Activated naive CD4-positive, alpha-beta T cell treated with anti-CD3 and anti-CD28 coated beads for 36 hours (primary cell): ENCODE data around the gene ATF5. TPM values are rescaled to one million over a fixed set of nuclear protein-coding genes. Genes with fewer than 3 reads are reported as not detected.

ENCODE experiments used
- CTCF ChIA-PET: fragments of 350-600 bp; sonication (Branson Sonifier 250); formaldehyde crosslinking; loops from one replicate; lab custom pipeline; 2021; ENCODE audit warnings: antibody characterized with exemption; lab: Charles Lee
- DNase-seq: peaks from one replicate; pipeline ENCODE4 v3.0.0-alpha.2; 2020
- H3K27ac Mint-ChIP-seq: one replicate; pipeline ENCODE4 v1.8.0; 2021; ENCODE audit warnings: mild to moderate bottlenecking, mixed read lengths
- H3K27me3 Mint-ChIP-seq: one replicate; pipeline ENCODE4 v1.8.0; 2021; ENCODE audit warnings: low read depth, mixed read lengths
- H3K36me3 Mint-ChIP-seq: one replicate; pipeline ENCODE4 v1.8.0; 2021; ENCODE audit warnings: low read depth, mixed read lengths
- H3K4me1 Mint-ChIP-seq: one replicate; pipeline ENCODE4 v1.8.0; 2021; ENCODE audit warnings: low read depth, mixed read lengths
- H3K4me3 Mint-ChIP-seq: one replicate; pipeline ENCODE4 v1.8.0; 2021; ENCODE audit warnings: mild to moderate bottlenecking, moderate library complexity, mixed read lengths
- H3K9me3 Mint-ChIP-seq: one replicate; pipeline ENCODE4 v1.8.0; 2021; ENCODE audit warnings: mixed read lengths
- intact Hi-C: fragments of 100-400 bp; cut with micrococcal nuclease; formaldehyde crosslinking; loops from one replicate; pipeline ENCODE4 v1.15.1; 2023
- total RNA-seq, 2 experiments: library from RNA; stranded (reverse); gene quantifications; one replicate each; pipeline ENCODE4 v1.2.3, GENCODE V29; 2021

Gene ATF5
- 1 to 10 TPM; 8.0 to 8.8 TPM for total RNA-seq

- intact Hi-C loops = loop anchor here (1.0 kb wide), 6 partner anchors 18 to 163 kb away; partner anchors contain the start of genes AKT1S1, TBC1D17 and VRK3
- H3K4me3 Mint-ChIP-seq = peak within 1 kb of the TSS; percentile 89
- H3K36me3 Mint-ChIP-seq = peaks cover 45% of the 10 kb centered on the region
- peak within 1 kb of the TSS; percentile 100 for H3K27ac Mint-ChIP-seq
- peak; percentile 93 for DNase-seq
- CTCF ChIA-PET = interaction anchor here (2.8 kb wide), 1 partner anchor 9 kb away, joined by 9 read pairs; no protein-coding TSS in a partner anchor
- no peaks in the 10 kb centered on the region for H3K9me3 Mint-ChIP-seq
- peaks cover 65% of the 10 kb centered on the region for H3K4me1 Mint-ChIP-seq
- no peaks in the 10 kb centered on the region for H3K27me3 Mint-ChIP-seq
These were observed at the start of gene ATF5, which contains the start of gene NUP62 for GRCh38 chr19:49929121-49929610. TSS of gene ATF5 (plus strand) at chr19:49929205. CDS start at chr19:49930851, 1,646 bp downstream. TSS of gene NUP62 (minus strand) at chr19:49929504. CDS start at chr19:49909807, 19,697 bp downstream.

GRCh38 chr19:49879243-49879963 is 49.6 kb upstream of the ATF5 start:
- Mint-ChIP-seq H3K4me3 (no peak overlapping the region), H3K4me1 (peaks cover 25% of the 10 kb centered on the region), H3K27ac (no peak overlapping the region), H3K9me3 (no peaks in the 10 kb centered on the region), H3K27me3 (no peaks in the 10 kb centered on the region), H3K36me3 (peaks cover 23% of the 10 kb centered on the region)
- no peak for DNase-seq
- CTCF ChIA-PET = interaction anchor here (2.7 kb wide), 1 partner anchor 11 kb away, joined by 7 read pairs; no protein-coding TSS in a partner anchor
- intact Hi-C loops = loop anchor here (10.0 kb wide), 1 partner anchor 545 kb away; the partner anchor contains the start of gene CD37

GRCh38 chr19:49880162-49880869 is 48.7 kb upstream of the ATF5 start:
- intact Hi-C loops = no loop called here
- Mint-ChIP-seq H3K27ac (no peak overlapping the region), H3K36me3 (peaks cover 31% of the 10 kb centered on the region), H3K27me3 (no peaks in the 10 kb centered on the region), H3K9me3 (no peaks in the 10 kb centered on the region), H3K4me3 (no peak overlapping the region), H3K4me1 (peaks cover 19% of the 10 kb centered on the region)
- CTCF ChIA-PET = interaction anchor here (2.7 kb wide), 1 partner anchor 10 kb away, joined by 7 read pairs; no protein-coding TSS in a partner anchor
- DNase-seq = no peak

GRCh38 chr19:49881186-49881585 is 47.8 kb upstream of the ATF5 start:
- peaks cover 17% of the 10 kb centered on the region for H3K4me1 Mint-ChIP-seq
- no peaks in the 10 kb centered on the region for H3K27me3 Mint-ChIP-seq
- H3K36me3 Mint-ChIP-seq = peaks cover 31% of the 10 kb centered on the region
- no peak overlapping the region for H3K4me3 Mint-ChIP-seq
- intact Hi-C loops = no loop called here
- H3K9me3 Mint-ChIP-seq = no peaks in the 10 kb centered on the region
- H3K27ac Mint-ChIP-seq = no peak overlapping the region
- no peak for DNase-seq
- CTCF ChIA-PET = interaction anchor here (2.7 kb wide), 1 partner anchor 9 kb away, joined by 7 read pairs; no protein-coding TSS in a partner anchor

GRCh38 chr19:49881672-49882394 is 47.2 kb upstream of the ATF5 start:
- CTCF ChIA-PET = interaction anchor here (0.7 kb wide), 2 partner anchors 8 to 38 kb away, joined by 3 read pairs; no protein-coding TSS in a partner anchor
- no peak overlapping the region for H3K4me3 Mint-ChIP-seq
- no peaks in the 10 kb centered on the region for H3K27me3 Mint-ChIP-seq
- peaks cover 18% of the 10 kb centered on the region for H3K4me1 Mint-ChIP-seq
- H3K9me3 Mint-ChIP-seq = no peaks in the 10 kb centered on the region
- intact Hi-C loops = no loop called here
- no peak overlapping the region for H3K27ac Mint-ChIP-seq
- DNase-seq = no peak
- H3K36me3 Mint-ChIP-seq = peaks cover 33% of the 10 kb centered on the region

GRCh38 chr19:49882643-49883042 is 46.4 kb upstream of the ATF5 start:
- CTCF ChIA-PET = no interaction called here
- H3K4me3 Mint-ChIP-seq = no peak overlapping the region
- H3K4me1 Mint-ChIP-seq = peaks cover 18% of the 10 kb centered on the region
- DNase-seq = no peak
- H3K36me3 Mint-ChIP-seq = peaks cover 33% of the 10 kb centered on the region
- H3K9me3 Mint-ChIP-seq = no peaks in the 10 kb centered on the region
- intact Hi-C loops = no loop called here
- H3K27me3 Mint-ChIP-seq = no peaks in the 10 kb centered on the region
- no peak overlapping the region for H3K27ac Mint-ChIP-seq

GRCh38 chr19:49883094-49883493 is 45.9 kb upstream of the ATF5 start:
- H3K36me3 Mint-ChIP-seq = peaks cover 31% of the 10 kb centered on the region
- no peak overlapping the region for H3K4me3 Mint-ChIP-seq
- H3K27me3 Mint-ChIP-seq = no peaks in the 10 kb centered on the region
- no peaks in the 10 kb centered on the region for H3K9me3 Mint-ChIP-seq
- H3K4me1 Mint-ChIP-seq = peaks cover 16% of the 10 kb centered on the region
- CTCF ChIA-PET = no interaction called here
- no peak overlapping the region for H3K27ac Mint-ChIP-seq
- intact Hi-C loops = no loop called here
- no peak for DNase-seq

GRCh38 chr19:49884109-49884508 is 44.9 kb upstream of the ATF5 start:
- no peak overlapping the region for H3K4me3 Mint-ChIP-seq
- H3K27me3 Mint-ChIP-seq = no peaks in the 10 kb centered on the region
- intact Hi-C loops = no loop called here
- H3K27ac Mint-ChIP-seq = no peak overlapping the region
- CTCF ChIA-PET = interaction anchor here (0.6 kb wide), 1 partner anchor 135 kb away, joined by 4 read pairs; no protein-coding TSS in a partner anchor
- H3K9me3 Mint-ChIP-seq = no peaks in the 10 kb centered on the region
- H3K36me3 Mint-ChIP-seq = peaks cover 26% of the 10 kb centered on the region
- no peak for DNase-seq
- H3K4me1 Mint-ChIP-seq = peaks cover 7% of the 10 kb centered on the region

- Mint-ChIP-seq H3K4me3 (no peak overlapping the region), H3K27ac (peak overlapping the region; percentile 46), H3K27me3 (no peaks in the 10 kb centered on the region), H3K4me1 (peaks cover 7% of the 10 kb centered on the region), H3K36me3 (peaks cover 28% of the 10 kb centered on the region), H3K9me3 (no peaks in the 10 kb centered on the region)
- CTCF ChIA-PET = no interaction called here
- intact Hi-C loops = no loop called here
- no peak for DNase-seq
These were observed 44.2 kb upstream of the ATF5 start for GRCh38 chr19:49884760-49885159.

- Mint-ChIP-seq H3K4me3 (no peak overlapping the region), H3K4me1 (peaks cover 8% of the 10 kb centered on the region), H3K36me3 (peaks cover 22% of the 10 kb centered on the region), H3K27ac (no peak overlapping the region), H3K27me3 (no peaks in the 10 kb centered on the region), H3K9me3 (no peaks in the 10 kb centered on the region)
- intact Hi-C loops = no loop called here
- CTCF ChIA-PET = no interaction called here
- no peak for DNase-seq
These were observed 41.9 kb upstream of the ATF5 start for GRCh38 chr19:49887037-49887664.

GRCh38 chr19:49887665-49888509 is 41.1 kb upstream of the ATF5 start:
- Mint-ChIP-seq H3K36me3 (peaks cover 20% of the 10 kb centered on the region), H3K9me3 (no peaks in the 10 kb centered on the region), H3K4me1 (peaks cover 8% of the 10 kb centered on the region), H3K27me3 (no peaks in the 10 kb centered on the region), H3K4me3 (no peak overlapping the region), H3K27ac (no peak overlapping the region)
- CTCF ChIA-PET = no interaction called here
- intact Hi-C loops = no loop called here
- no peak for DNase-seq
